ENCODE results near the gene RCCD1. TPM values are rescaled to one million over a fixed set of nuclear protein-coding genes. Genes with fewer than 3 reads are reported as not detected.

Gene RCCD1
- total and polyA plus RNA-seq, 9 of the 15 experiments (the other 6 are each of a cell fraction or from before 2014, with no cell fraction given) = 11.1 to 51.4 (median 24.7) TPM

- no peak for TF ChIP-seq USF2 (CRISPR knock-in tag; IDR thresholded peaks at IDR 0.05)
- TF ChIP-seq L3MBTL2 (IDR thresholded peaks at IDR 0.05) = peak; percentile 43
- TF ChIP-seq NONO (IDR thresholded peaks at IDR 0.05; ENCODE audit: low read depth in 2 of 2, low read length in 1 of 2) = no peak
- no peak for TF ChIP-seq PRMT5 (CRISPR knock-in tag; IDR thresholded peaks at IDR 0.05)
Measured at GRCh38 chr15:90946941-90947576, 7.6 kb upstream of the RCCD1 start (continued).

- H3K4me3 ChIP-seq = no peak overlapping the region
- peaks cover 3% of the 10 kb centered on the region for H3K9me1 ChIP-seq (ENCODE audit: control insufficient read depth, insufficient read depth, low read length)
- intact Hi-C loops (cut with micrococcal nuclease) = loop anchor here (5.0 kb wide), 1 partner anchor 85 kb away; no protein-coding TSS in a partner anchor
- no peak overlapping the region for H3K4me2 ChIP-seq (ENCODE audit: insufficient read depth, low read length)
- in situ Hi-C loops (cut with MboI) = no loop called here
- 0 out of 2 replicates have a peak, but pooled peaks cover 5% of the 10 kb centered on the region for H4K20me1 ChIP-seq (replicated peaks; ENCODE audit: control insufficient read depth, insufficient read depth, low read length)
- POLR2A ChIA-PET = interaction anchor here (0.5 to 3.0 kb wide), 15 partner anchors 9 to 289 kb away, joined by 3 to 20 read pairs (median 3); partner anchors contain the start of genes HDDC3, UNC45A and VPS33B
- ATAC-seq (no peak; the same call in 2 of the 3 replicates), FAIRE-seq (no peak), DNase-seq (ENCODE audit: extremely low read depth in 1 of 4, low spot score in 3 of 4) (peak in 1 of 4 experiments; percentile 41)
- H3K4me1 ChIP-seq (replicated peaks in 1 of 2; ENCODE audit: control insufficient read depth in 2 of 2, insufficient read depth in 2 of 2, low read length in 2 of 2) = peaks cover 13 to 32% of the 10 kb centered on the region in 2 experiments; a peak in 4 of 5 replicates
- H2AFZ ChIP-seq (ENCODE audit: low read depth, low read length) = no peak overlapping the region
- WGBS (ENCODE audit: insufficient coverage, low coverage, missing lambda C conversion rate) = 83% methylated on average over 18 of the region's 18 CpGs
- CTCF ChIA-PET (ENCODE audit: low intra/inter-chr PET ratio) = no interaction called here
- H3K79me2 ChIP-seq (ENCODE audit: control insufficient read depth, insufficient read depth, low read length) = no peaks in the 10 kb centered on the region
- BruUV-seq (replicated peaks) = no TSS peak
- H3K9ac ChIP-seq (ENCODE audit: insufficient read depth in 1 of 2, low read depth in 2 of 2, low read length in 2 of 2) = peak overlapping the region in 1 of 2 experiments; percentile 10; a peak in 2 of 4 replicates
- peaks cover 87% of the 10 kb centered on the region for H3K36me3 ChIP-seq (ENCODE audit: control insufficient read depth, insufficient read depth, low read length)
- no peaks in the 10 kb centered on the region for H3K9me3 ChIP-seq (replicated peaks; ENCODE audit: control insufficient read depth, insufficient read depth, low read depth, low read length)
- H3K27me3 ChIP-seq (ENCODE audit: control insufficient read depth in 2 of 2, insufficient read depth in 2 of 2, low read length in 2 of 2) = no peaks in the 10 kb centered on the region
- peak overlapping the region; percentile 58; the same call in 2 of the 3 replicates for H3K27ac ChIP-seq (ENCODE audit: extremely low read depth, low read depth, low read length)
- TF ChIP-seq DPF2 (IDR thresholded peaks at IDR 0.05) (0 out of 2 replicates have a peak, but pooled peaks have one; percentile 19), HES1 (IDR thresholded peaks at IDR 0.05; ENCODE audit: low read depth) (no peak), TCF7 (IDR thresholded peaks at IDR 0.05; ENCODE audit: borderline replicate concordance) (no peak), CBX1 (IDR thresholded peaks at IDR 0.05; ENCODE audit: low read depth) (no peak), TARDBP (IDR thresholded peaks at IDR 0.05) (no peak), RBFOX2 (IDR thresholded peaks at IDR 0.05; ENCODE audit: low read depth, low read length) (peak; percentile 19; the same call in 1 of the 2 replicates), MYC (IDR thresholded peaks at IDR 0.05; ENCODE audit: low read depth, low read length) (peak; percentile 40; the same call in 1 of the 2 replicates), MYC (CRISPR knock-in tag; IDR thresholded peaks at IDR 0.05; ENCODE audit: borderline replicate concordance, low read depth) (no peak), ZNF324 (CRISPR knock-in tag; IDR thresholded peaks at IDR 0.05) (no peak), PTRF (tag; IDR thresholded peaks at IDR 0.05) (no peak), MTA3 (IDR thresholded peaks at IDR 0.05; ENCODE audit: borderline replicate concordance) (0 out of 2 replicates have a peak, but pooled peaks have one; percentile 46), ELF2 (CRISPR knock-in tag; IDR thresholded peaks at IDR 0.05) (no peak), IRF2 (CRISPR knock-in tag; IDR thresholded peaks at IDR 0.05) (no peak), RFX7 (CRISPR knock-in tag; IDR thresholded peaks at IDR 0.05) (no peak), POLR2AphosphoS5 (IDR thresholded peaks at IDR 0.05; ENCODE audit: control insufficient read depth, insufficient read depth, low read depth, low read length) (no peak), ZNF77 (CRISPR knock-in tag; IDR thresholded peaks at IDR 0.05) (no peak), TGIF2 (CRISPR knock-in tag; IDR thresholded peaks at IDR 0.05) (no peak)
Measured at GRCh38 chr15:90947577-90948357, 6.9 kb upstream of the RCCD1 start.

All from K562 (cell line).